Right atrium auricular region (tissue), 2 donors: ENCODE data around the gene FGFRL1. TPM values are rescaled to one million over a fixed set of nuclear protein-coding genes. Genes with fewer than 3 reads are reported as not detected.

ENCODE experiments used
- DNase-seq: peaks from one replicate; pipeline ENCODE4 v3.0.0-alpha.2; 2019; ENCODE audit warnings: low spot score
- H3K27ac ChIP-seq, 2 donors: fragments of 200-600 bp; sonication (generic); 1 replicate in 1 of 2; 2 replicates in 1 of 2; pipeline ENCODE4 v1.5.1; 2016 to 2019
- H3K27me3 ChIP-seq, 2 donors: fragments of 200-600 bp; sonication (generic); one replicate each; pipeline versions ENCODE4 v1.5.1 to v1.6.0; 2017 to 2019
- H3K36me3 ChIP-seq: fragments of 200-600 bp; sonication (generic); one replicate; pipeline ENCODE4 v1.5.1; 2016
- H3K4me1 ChIP-seq, 2 donors: fragments of 200-600 bp; sonication (generic); one replicate each; pipeline versions ENCODE4 v1.5.1 to v1.6.0; 2017 to 2019
- H3K4me3 ChIP-seq, 2 donors: fragments of 200-600 bp; sonication (generic); 1 replicate in 1 of 2; 2 replicates in 1 of 2; pipeline ENCODE4 v1.5.1; 2017 to 2019; ENCODE audit warnings: mild to moderate bottlenecking in 1 of 2, moderate library complexity in 1 of 2
- H3K9me3 ChIP-seq, 2 donors: fragments of 200-600 bp; sonication (generic); one replicate each; pipeline ENCODE4 v1.5.1; 2019
- CTCF ChIP-seq, 2 donors: fragments of 200-600 bp; sonication (generic); IDR thresholded peaks; one replicate each; pipeline ENCODE4 v1.5.1; 2019; ENCODE audit warnings: antibody characterized with exemption in 2 of 2
- total RNA-seq, 2 donors: library from RNA; depleted of rRNA; stranded (reverse); fragments of >200 nt; gene quantifications; one replicate each; pipeline ENCODE4 v1.1.0, GENCODE V29; 2016

The FGFRL1 gene
- total RNA-seq, 2 donors from 2014 or later: 30.3 to 47.1 TPM

- Histone ChIP-seq H3K9me3 (no peaks in the 10 kb centered on the region), H3K4me1 (peaks cover 0 to 27% of the 10 kb centered on the region in 2 donors), H3K4me3 (no peak overlapping the region), H3K27me3 (peaks cover 12 to 37% of the 10 kb centered on the region in 2 donors), H3K36me3 (no peaks in the 10 kb centered on the region), H3K27ac (no peak overlapping the region)
- DNase-seq: no peak
- no peak for TF ChIP-seq CTCF (IDR thresholded peaks at IDR 0.05)
Observed at GRCh38 chr4:1004557-1005485, 6.6 kb upstream of the FGFRL1 start.

GRCh38 chr4:1006856-1007255 lies 4.6 kb upstream of the FGFRL1 start:
- TF ChIP-seq CTCF (IDR thresholded peaks at IDR 0.05): no peak
- H3K27me3 ChIP-seq: peaks cover 10 to 18% of the 10 kb centered on the region in 2 donors
- no peak for DNase-seq

GRCh38 chr4:1008840-1009541 lies 2.4 kb upstream of the FGFRL1 start:
- no peaks in the 10 kb centered on the region for H3K27me3 ChIP-seq
- peaks cover 0 to 31% of the 10 kb centered on the region in 2 donors for H3K4me1 ChIP-seq
- H3K9me3 ChIP-seq: no peaks in the 10 kb centered on the region
- H3K27ac ChIP-seq: no peak overlapping the region
- TF ChIP-seq CTCF (IDR thresholded peaks at IDR 0.05): no peak
- no peaks in the 10 kb centered on the region for H3K36me3 ChIP-seq
- H3K4me3 ChIP-seq: peak overlapping the region; percentile 48 to 76
- no peak for DNase-seq

More at GRCh38 chr4:1006856-1007255, 4.6 kb upstream of the FGFRL1 start:
- H3K27ac ChIP-seq: no peak overlapping the region
- H3K9me3 ChIP-seq: no peaks in the 10 kb centered on the region
- peaks cover 0 to 38% of the 10 kb centered on the region in 2 donors for H3K4me1 ChIP-seq
- H3K36me3 ChIP-seq: no peaks in the 10 kb centered on the region
- H3K4me3 ChIP-seq: no peak overlapping the region

- DNase-seq: no peak
- Histone ChIP-seq H3K27me3 (no peaks in the 10 kb centered on the region), H3K9me3 (no peaks in the 10 kb centered on the region), H3K27ac (peak overlapping the region; percentile 64 to 70), H3K4me3 (peak overlapping the region; percentile 59 to 76), H3K36me3 (no peaks in the 10 kb centered on the region), H3K4me1 (peaks cover 0 to 31% of the 10 kb centered on the region in 2 donors)
- TF ChIP-seq CTCF (IDR thresholded peaks at IDR 0.05): peak; percentile 17 to 20
Observed at GRCh38 chr4:1009542-1010394, 1.7 kb upstream of the FGFRL1 start.

- DNase-seq: peak; percentile 86
- Histone ChIP-seq H3K27me3 (no peaks in the 10 kb centered on the region), H3K9me3 (no peaks in the 10 kb centered on the region), H3K36me3 (no peaks in the 10 kb centered on the region), H3K27ac (peak overlapping the region; percentile 64 to 70), H3K4me3 (peak overlapping the region; percentile 59 to 76), H3K4me1 (peaks cover 0 to 31% of the 10 kb centered on the region in 2 donors)
- no peak for TF ChIP-seq CTCF (IDR thresholded peaks at IDR 0.05)
Observed at GRCh38 chr4:1010395-1011021, 918 bp upstream of the FGFRL1 start.
